SK-N-SH treated with all-trans-retinoic acid at 6 μM for 48 hours (cell line): ENCODE results near the gene ABCF3.

Experiments
- ATAC-seq: fragments of 200-7000 bp; cut with Tn5 transposase; 3 replicates; pipeline ENCODE4 v1.9.1; 2020; ENCODE audit warnings: mild to moderate bottlenecking, moderate library complexity
- ARNTL ChIP-seq: fragments of 450-650 bp; formaldehyde crosslinking; IDR thresholded peaks from 2 replicates; pipeline ENCODE4 v1.5.0; 2020; ENCODE audit warnings: low read depth, mild to moderate bottlenecking, moderate library complexity, borderline replicate concordance
- BACH2 ChIP-seq: fragments of 250-450 bp; sonication (Bioruptor Pico); IDR thresholded peaks from 2 replicates; pipeline ENCODE4 v1.9.0; 2021; ENCODE audit warnings: mild to moderate bottlenecking, borderline replicate concordance
- CREB5 ChIP-seq: fragments of 250-450 bp; sonication (Bioruptor Pico); IDR thresholded peaks from 2 replicates; pipeline ENCODE4 v1.5.1; 2020; ENCODE audit warnings: low read depth, mild to moderate bottlenecking, moderate library complexity
- CSRNP3 ChIP-seq: fragments of 250-450 bp; sonication (Bioruptor Pico); IDR thresholded peaks from 2 replicates; pipeline ENCODE4 v1.5.1; 2021; ENCODE audit warnings: mild to moderate bottlenecking, moderate library complexity
- ESRRG ChIP-seq: fragments of 250-450 bp; sonication (Bioruptor Pico); IDR thresholded peaks from 2 replicates; pipeline ENCODE4 v1.6.1; 2021; ENCODE audit warnings: mild to moderate bottlenecking
- GLIS3 ChIP-seq: fragments of 250-450 bp; sonication (Bioruptor Pico); IDR thresholded peaks from 2 replicates; pipeline ENCODE4 v1.5.0; 2020; ENCODE audit warnings: mild to moderate bottlenecking, moderate library complexity
- ISL1 ChIP-seq: fragments of 250-450 bp; sonication (Bioruptor Pico); IDR thresholded peaks from 2 replicates; pipeline ENCODE4 v2.1.2; 2022; ENCODE audit warnings: mild to moderate bottlenecking, moderate library complexity
- OSR1 ChIP-seq: fragments of 250-450 bp; sonication (Bioruptor Pico); IDR thresholded peaks from 2 replicates; pipeline ENCODE4 v1.8.0; 2022; ENCODE audit warnings: moderate library complexity, mild to moderate bottlenecking, inconsistent platforms
- PATZ1 ChIP-seq: fragments of 250-450 bp; sonication (Bioruptor Pico); IDR thresholded peaks from 2 replicates; pipeline ENCODE4 v1.8.0; 2020; ENCODE audit warnings: mild to moderate bottlenecking, moderate library complexity, borderline replicate concordance
- POU6F1 ChIP-seq: fragments of 250-450 bp; sonication (Bioruptor Pico); IDR thresholded peaks from 2 replicates; pipeline ENCODE4 v1.8.0; 2021; ENCODE audit warnings: low read depth, mild to moderate bottlenecking, moderate library complexity, borderline replicate concordance
- PPARA ChIP-seq: fragments of 250-450 bp; sonication (Bioruptor Pico); IDR thresholded peaks from 2 replicates; pipeline ENCODE4 v1.5.0; 2020; ENCODE audit warnings: mild to moderate bottlenecking, borderline replicate concordance
- RARB ChIP-seq: fragments of 250-450 bp; sonication (Bioruptor Pico); IDR thresholded peaks from 2 replicates; pipeline ENCODE4 v1.8.0; 2021; ENCODE audit warnings: mild to moderate bottlenecking, moderate library complexity
- SNAI2 ChIP-seq: fragments of 250-450 bp; sonication (Bioruptor Pico); IDR thresholded peaks from 2 replicates; pipeline ENCODE4 v1.5.0; 2020; ENCODE audit warnings: mild to moderate bottlenecking, moderate library complexity
- TCF4 ChIP-seq: fragments of 250-450 bp; sonication (Bioruptor Pico); IDR thresholded peaks from 2 replicates; pipeline ENCODE4 v1.8.0; 2021; ENCODE audit warnings: mild to moderate bottlenecking, moderate library complexity, borderline replicate concordance
- TOX ChIP-seq: fragments of 250-450 bp; sonication (Bioruptor Pico); IDR thresholded peaks from 2 replicates; pipeline ENCODE4 v1.8.0; 2021; ENCODE audit warnings: mild to moderate bottlenecking, moderate library complexity, borderline replicate concordance
- TSHZ2 ChIP-seq: fragments of 250-450 bp; sonication (Bioruptor Pico); IDR thresholded peaks from 2 replicates; pipeline ENCODE4 v1.5.0; 2020; ENCODE audit warnings: mild to moderate bottlenecking, moderate library complexity
- ZC3H10 ChIP-seq: fragments of 250-450 bp; sonication (Bioruptor Pico); IDR thresholded peaks from 2 replicates; pipeline ENCODE4 v1.5.1; 2021; ENCODE audit warnings: mild to moderate bottlenecking, moderate library complexity
- ZFP3 ChIP-seq: fragments of 250-450 bp; sonication (Bioruptor Pico); IDR thresholded peaks from 2 replicates; pipeline ENCODE4 v1.5.0; 2020; ENCODE audit warnings: mild to moderate bottlenecking, moderate library complexity
- ZFP30 ChIP-seq: fragments of 450-650 bp; formaldehyde crosslinking; IDR thresholded peaks from 2 replicates; pipeline ENCODE4 v1.5.0; 2022; ENCODE audit warnings: mild to moderate bottlenecking, moderate library complexity
- ZNF565 ChIP-seq: fragments of 450-650 bp; formaldehyde crosslinking; conservative IDR thresholded peaks from 2 replicates; pipeline ENCODE4 v1.5.0; 2020; ENCODE audit warnings: low read depth, mild to moderate bottlenecking, moderate library complexity
- ZNF70 ChIP-seq: fragments of 450-650 bp; formaldehyde crosslinking; IDR thresholded peaks from 2 replicates; pipeline ENCODE4 v1.5.0; 2020; ENCODE audit warnings: mild to moderate bottlenecking, moderate library complexity

Gene ABCF3

DNA sequence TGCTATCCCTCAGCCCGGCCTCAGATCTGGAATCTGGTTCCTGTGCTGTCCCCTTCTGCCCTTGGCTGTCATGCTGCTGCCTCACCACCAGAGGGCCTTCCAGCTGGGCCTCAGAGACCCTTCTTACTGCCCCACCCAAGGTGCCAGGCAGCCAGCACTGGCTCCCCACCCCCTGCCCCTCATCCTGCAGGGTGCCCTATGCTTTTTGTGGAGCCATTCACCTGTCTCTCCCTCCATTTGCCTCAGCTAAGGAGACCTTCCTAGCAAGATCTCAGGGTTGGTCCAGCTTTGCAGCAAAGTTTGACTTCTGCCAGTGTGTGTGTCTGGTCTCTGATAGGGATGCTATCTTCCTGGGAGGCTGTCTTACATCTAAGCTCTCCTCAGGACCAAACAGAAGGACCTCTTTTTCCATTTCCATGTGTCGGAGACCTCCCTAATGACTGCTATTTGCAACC lies 41.5 kb downstream of the ABCF3 start:
- TF ChIP-seq ESRRG (CRISPR knock-in tag) (no peak), POU6F1 (CRISPR knock-in tag) (no peak), ZFP30 (no peak), RARB (no peak), ZC3H10 (no peak), ISL1 (CRISPR knock-in tag) (no peak), GLIS3 (CRISPR knock-in tag) (no peak), ARNTL (CRISPR knock-in tag) (no peak), ZNF70 (CRISPR knock-in tag) (no peak), PATZ1 (CRISPR knock-in tag) (no peak), BACH2 (CRISPR knock-in tag) (no peak), ZNF565 (CRISPR knock-in tag) (no peak)
- ATAC-seq, result peak; percentile 62

GRCh38 chr3:184228376-184229137 lies 42.6 kb downstream of the ABCF3 start:
- no peak for ATAC-seq
- TF ChIP-seq ZNF565 (CRISPR knock-in tag) (no peak), ZFP3 (CRISPR knock-in tag) (no peak), OSR1 (no peak), ZNF70 (CRISPR knock-in tag) (no peak), TSHZ2 (CRISPR knock-in tag) (no peak), ESRRG (CRISPR knock-in tag) (no peak), ZFP30 (no peak), BACH2 (CRISPR knock-in tag) (no peak)
- TF ChIP-seq, all 23 proteins: peak for 0

- TF ChIP-seq PPARA, result no peak
- peak; percentile 63; the same call in 1 of the 2 replicates for TF ChIP-seq SNAI2 (CRISPR knock-in tag)
- ATAC-seq, result peak; percentile 90
Measured at GRCh38 chr3:184229394-184230080, 43.5 kb downstream of the ABCF3 start, which contains the start of gene VWA5B2. TSS of gene VWA5B2 (plus strand) at chr3:184229585. CDS start at chr3:184230529, 944 bp downstream.

DNA sequence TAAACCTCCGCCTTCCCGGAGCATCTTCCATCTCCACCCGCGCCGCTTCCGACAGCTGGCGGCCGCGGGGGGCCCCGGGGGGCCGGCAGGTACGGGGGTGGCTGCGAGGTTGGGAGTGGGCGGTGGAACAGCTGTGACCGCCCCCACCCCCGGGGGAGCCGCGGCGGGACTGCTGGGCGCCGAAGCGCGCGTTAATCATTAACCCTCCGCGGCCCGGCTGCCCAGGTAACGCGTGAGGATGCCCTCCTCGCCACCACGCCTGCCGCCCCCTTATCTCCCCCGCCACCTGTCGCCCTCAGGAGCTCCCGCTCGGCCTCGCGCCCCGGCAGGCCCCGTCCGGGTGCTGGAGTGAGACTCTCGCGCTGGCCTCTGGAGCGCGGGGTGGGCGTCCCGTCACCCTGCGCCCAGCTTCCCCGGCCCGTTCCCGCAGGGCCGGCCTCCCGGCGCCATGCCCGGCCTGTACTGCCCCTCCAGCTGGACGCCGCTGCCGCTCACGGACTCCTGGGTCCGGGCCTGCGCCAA lies 44.1 kb downstream of the ABCF3 start:
- no peak for ATAC-seq
- no peak for TF ChIP-seq CREB5 (CRISPR knock-in tag)
- no peak for TF ChIP-seq ZC3H10
- TF ChIP-seq BACH2 (CRISPR knock-in tag), result no peak
- TF ChIP-seq CSRNP3 (CRISPR knock-in tag), result no peak
- no peak for TF ChIP-seq GLIS3 (CRISPR knock-in tag)
- no peak for TF ChIP-seq TSHZ2 (CRISPR knock-in tag)
- TF ChIP-seq ZNF70 (CRISPR knock-in tag), result no peak
- no peak for TF ChIP-seq RARB
- no peak for TF ChIP-seq TOX (CRISPR knock-in tag)
- no peak for TF ChIP-seq ZNF565 (CRISPR knock-in tag)
- no peak for TF ChIP-seq SNAI2 (CRISPR knock-in tag)
- TF ChIP-seq ZFP30, result no peak
- no peak for TF ChIP-seq ARNTL (CRISPR knock-in tag)
- no peak for TF ChIP-seq TCF4 (CRISPR knock-in tag)
- TF ChIP-seq ISL1 (CRISPR knock-in tag), result no peak
